Fibroblast of mammary gland (primary cell): ENCODE measurements around the gene MEGF6.

Experiments used
- DNase-seq: peaks from one replicate; pipeline ENCODE4 v3.0.0-alpha.2; 2010; ENCODE audit warnings: low read depth
- H3K4me3 ChIP-seq: 2 replicates; pipeline ENCODE4 v1.5.1; 2011; ENCODE audit warnings: low read depth, mild to moderate bottlenecking, low read length, moderate library complexity; ENCODE audit not compliant: control insufficient read depth
- CTCF ChIP-seq: conservative IDR thresholded peaks from 2 replicates; pipeline ENCODE4 v1.5.1; 2011; ENCODE audit warnings: low read depth, low read length, inconsistent platforms; ENCODE audit not compliant: control insufficient read depth, insufficient read depth

The MEGF6 gene

GRCh38 chr1:3629561-3630160 lies 18.4 kb upstream of the MEGF6 start:
- no peak for TF ChIP-seq CTCF
- H3K4me3 ChIP-seq: no peak overlapping the region
- no peak for DNase-seq

GRCh38 chr1:3628445-3628844 lies 17.1 kb upstream of the MEGF6 start:
- TF ChIP-seq CTCF: no peak
- no peak for DNase-seq
- H3K4me3 ChIP-seq: no peak overlapping the region

- no peak for DNase-seq
- H3K4me3 ChIP-seq: no peak overlapping the region
- no peak for TF ChIP-seq CTCF
These were observed 16.4 kb upstream of the MEGF6 start for GRCh38 chr1:3627515-3628253.

GRCh38 chr1:3626025-3626424 lies 14.7 kb upstream of the MEGF6 start:
- no peak for TF ChIP-seq CTCF
- peak overlapping the region; percentile 57 for H3K4me3 ChIP-seq

GRCh38 chr1:3625151-3625907 lies 14.0 kb upstream of the MEGF6 start:
- peak overlapping the region; percentile 57 for H3K4me3 ChIP-seq
- DNase-seq: peak; percentile 22
- no peak for TF ChIP-seq CTCF

More at GRCh38 chr1:3626025-3626424, 14.7 kb upstream of the MEGF6 start:
- DNase-seq: no peak

GRCh38 chr1:3624200-3625136 lies 13.2 kb upstream of the MEGF6 start, which contains the start of gene TPRG1L:
Gene TPRG1L, plus strand, starts transcription at chr1:3625015. Its CDS starts 58 bp downstream, at chr1:3625073.
- peak within 1 kb of the TSS; percentile 83 for H3K4me3 ChIP-seq
- no peak for TF ChIP-seq CTCF
- DNase-seq: peak; percentile 87
